Liver (tissue), 3 donors: Measurements from ENCODE around the gene C12orf60.

Experiments used
- FOXA1 ChIP-seq: IDR thresholded peaks from 2 replicates; pipeline ENCODE4 v1.6.1; 2016; ENCODE audit warnings: antibody characterized with exemption
- GABPA ChIP-seq, 2 donors: IDR thresholded peaks in 1 of 2; conservative IDR thresholded peaks in 1 of 2; 2 replicates each; pipeline ENCODE4 v1.6.1; 2016; ENCODE audit warnings: antibody characterized with exemption in 2 of 2, mild to moderate bottlenecking in 1 of 2, moderate library complexity in 1 of 2
- NR2F2 ChIP-seq: IDR thresholded peaks from 2 replicates; pipeline ENCODE4 v1.6.1; 2016; ENCODE audit warnings: antibody characterized with exemption
- RAD21 ChIP-seq, 2 donors: IDR thresholded peaks; 2 replicates each; pipeline ENCODE4 v1.6.1; 2016; ENCODE audit warnings: antibody characterized with exemption in 2 of 2, mild to moderate bottlenecking in 2 of 2
- SP1 ChIP-seq: IDR thresholded peaks from 2 replicates; pipeline ENCODE4 v1.6.1; 2018; ENCODE audit warnings: antibody characterized with exemption, mild to moderate bottlenecking
- TAF1 ChIP-seq: conservative IDR thresholded peaks from 2 replicates; pipeline ENCODE4 v1.6.1; 2016; ENCODE audit warnings: antibody characterized with exemption, mild to moderate bottlenecking
- YY1 ChIP-seq: IDR thresholded peaks from 2 replicates; pipeline ENCODE4 v1.6.1; 2016; ENCODE audit warnings: antibody characterized with exemption, mild to moderate bottlenecking
- TF ChIP-seq, protein P1 (sequence below): fragments of 150-350 bp; IDR thresholded peaks from 2 replicates; pipeline ENCODE4 v1.5.1; 2017; ENCODE audit warnings: improper control_type of control experiment, low read depth, low read length; ENCODE audit not compliant: missing input control
- TF ChIP-seq, protein P2 (sequence below): IDR thresholded peaks from 2 replicates; pipeline ENCODE4 v1.6.1; 2016; ENCODE audit warnings: antibody characterized with exemption
- TF ChIP-seq, protein P3 (sequence below): IDR thresholded peaks from 2 replicates; pipeline ENCODE4 v1.6.1; 2016; ENCODE audit warnings: antibody characterized with exemption, mild to moderate bottlenecking
- donor health status: healthy.
- donor health status: healthy.

DNA sequence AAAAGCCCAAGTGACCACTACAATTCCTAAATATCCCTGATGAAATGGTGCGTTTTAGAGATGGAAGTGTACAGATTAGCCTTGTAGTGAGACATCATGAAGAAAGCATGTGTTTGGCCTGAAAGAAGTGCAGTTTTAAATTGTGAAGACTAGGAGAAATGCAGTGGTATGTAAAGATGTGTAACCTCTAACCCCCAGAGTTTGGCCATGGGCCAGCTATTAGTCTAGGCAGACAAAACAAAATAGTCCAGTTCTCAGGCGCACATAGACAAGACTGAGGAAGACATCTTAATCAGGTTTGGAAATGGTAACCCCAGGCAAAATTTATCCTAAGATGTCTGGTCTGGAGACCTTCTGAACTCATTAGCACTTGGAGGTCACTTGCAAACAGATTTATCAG, 23.6 kb upstream of the C12orf60 start:
- no peak for TF ChIP-seq FOXA1
- TF ChIP-seq, protein P1, sequence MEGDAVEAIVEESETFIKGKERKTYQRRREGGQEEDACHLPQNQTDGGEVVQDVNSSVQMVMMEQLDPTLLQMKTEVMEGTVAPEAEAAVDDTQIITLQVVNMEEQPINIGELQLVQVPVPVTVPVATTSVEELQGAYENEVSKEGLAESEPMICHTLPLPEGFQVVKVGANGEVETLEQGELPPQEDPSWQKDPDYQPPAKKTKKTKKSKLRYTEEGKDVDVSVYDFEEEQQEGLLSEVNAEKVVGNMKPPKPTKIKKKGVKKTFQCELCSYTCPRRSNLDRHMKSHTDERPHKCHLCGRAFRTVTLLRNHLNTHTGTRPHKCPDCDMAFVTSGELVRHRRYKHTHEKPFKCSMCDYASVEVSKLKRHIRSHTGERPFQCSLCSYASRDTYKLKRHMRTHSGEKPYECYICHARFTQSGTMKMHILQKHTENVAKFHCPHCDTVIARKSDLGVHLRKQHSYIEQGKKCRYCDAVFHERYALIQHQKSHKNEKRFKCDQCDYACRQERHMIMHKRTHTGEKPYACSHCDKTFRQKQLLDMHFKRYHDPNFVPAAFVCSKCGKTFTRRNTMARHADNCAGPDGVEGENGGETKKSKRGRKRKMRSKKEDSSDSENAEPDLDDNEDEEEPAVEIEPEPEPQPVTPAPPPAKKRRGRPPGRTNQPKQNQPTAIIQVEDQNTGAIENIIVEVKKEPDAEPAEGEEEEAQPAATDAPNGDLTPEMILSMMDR = no peak
- TF ChIP-seq, protein P2, sequence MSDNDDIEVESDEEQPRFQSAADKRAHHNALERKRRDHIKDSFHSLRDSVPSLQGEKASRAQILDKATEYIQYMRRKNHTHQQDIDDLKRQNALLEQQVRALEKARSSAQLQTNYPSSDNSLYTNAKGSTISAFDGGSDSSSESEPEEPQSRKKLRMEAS = no peak
- no peak for TF ChIP-seq NR2F2
- no peak for TF ChIP-seq RAD21 (IDR thresholded peaks at IDR 0.05)
- TF ChIP-seq GABPA (IDR thresholded peaks at IDR 0.05 in 1 of 2, conservative IDR thresholded peaks at IDR 0.05 in 1 of 2) = no peak
- TF ChIP-seq, protein P3, sequence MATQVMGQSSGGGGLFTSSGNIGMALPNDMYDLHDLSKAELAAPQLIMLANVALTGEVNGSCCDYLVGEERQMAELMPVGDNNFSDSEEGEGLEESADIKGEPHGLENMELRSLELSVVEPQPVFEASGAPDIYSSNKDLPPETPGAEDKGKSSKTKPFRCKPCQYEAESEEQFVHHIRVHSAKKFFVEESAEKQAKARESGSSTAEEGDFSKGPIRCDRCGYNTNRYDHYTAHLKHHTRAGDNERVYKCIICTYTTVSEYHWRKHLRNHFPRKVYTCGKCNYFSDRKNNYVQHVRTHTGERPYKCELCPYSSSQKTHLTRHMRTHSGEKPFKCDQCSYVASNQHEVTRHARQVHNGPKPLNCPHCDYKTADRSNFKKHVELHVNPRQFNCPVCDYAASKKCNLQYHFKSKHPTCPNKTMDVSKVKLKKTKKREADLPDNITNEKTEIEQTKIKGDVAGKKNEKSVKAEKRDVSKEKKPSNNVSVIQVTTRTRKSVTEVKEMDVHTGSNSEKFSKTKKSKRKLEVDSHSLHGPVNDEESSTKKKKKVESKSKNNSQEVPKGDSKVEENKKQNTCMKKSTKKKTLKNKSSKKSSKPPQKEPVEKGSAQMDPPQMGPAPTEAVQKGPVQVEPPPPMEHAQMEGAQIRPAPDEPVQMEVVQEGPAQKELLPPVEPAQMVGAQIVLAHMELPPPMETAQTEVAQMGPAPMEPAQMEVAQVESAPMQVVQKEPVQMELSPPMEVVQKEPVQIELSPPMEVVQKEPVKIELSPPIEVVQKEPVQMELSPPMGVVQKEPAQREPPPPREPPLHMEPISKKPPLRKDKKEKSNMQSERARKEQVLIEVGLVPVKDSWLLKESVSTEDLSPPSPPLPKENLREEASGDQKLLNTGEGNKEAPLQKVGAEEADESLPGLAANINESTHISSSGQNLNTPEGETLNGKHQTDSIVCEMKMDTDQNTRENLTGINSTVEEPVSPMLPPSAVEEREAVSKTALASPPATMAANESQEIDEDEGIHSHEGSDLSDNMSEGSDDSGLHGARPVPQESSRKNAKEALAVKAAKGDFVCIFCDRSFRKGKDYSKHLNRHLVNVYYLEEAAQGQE = no peak
- TF ChIP-seq TAF1 = no peak
- TF ChIP-seq SP1 = no peak
- TF ChIP-seq YY1 = no peak
